Measurements from ENCODE around the gene RAB39A.
"Not testable (repeated sequence)": the region's sequence is repeated elsewhere in the genome, so short reads cannot be mapped to it uniquely, and the experiment has no call there.

RAB39A gene

DNA sequence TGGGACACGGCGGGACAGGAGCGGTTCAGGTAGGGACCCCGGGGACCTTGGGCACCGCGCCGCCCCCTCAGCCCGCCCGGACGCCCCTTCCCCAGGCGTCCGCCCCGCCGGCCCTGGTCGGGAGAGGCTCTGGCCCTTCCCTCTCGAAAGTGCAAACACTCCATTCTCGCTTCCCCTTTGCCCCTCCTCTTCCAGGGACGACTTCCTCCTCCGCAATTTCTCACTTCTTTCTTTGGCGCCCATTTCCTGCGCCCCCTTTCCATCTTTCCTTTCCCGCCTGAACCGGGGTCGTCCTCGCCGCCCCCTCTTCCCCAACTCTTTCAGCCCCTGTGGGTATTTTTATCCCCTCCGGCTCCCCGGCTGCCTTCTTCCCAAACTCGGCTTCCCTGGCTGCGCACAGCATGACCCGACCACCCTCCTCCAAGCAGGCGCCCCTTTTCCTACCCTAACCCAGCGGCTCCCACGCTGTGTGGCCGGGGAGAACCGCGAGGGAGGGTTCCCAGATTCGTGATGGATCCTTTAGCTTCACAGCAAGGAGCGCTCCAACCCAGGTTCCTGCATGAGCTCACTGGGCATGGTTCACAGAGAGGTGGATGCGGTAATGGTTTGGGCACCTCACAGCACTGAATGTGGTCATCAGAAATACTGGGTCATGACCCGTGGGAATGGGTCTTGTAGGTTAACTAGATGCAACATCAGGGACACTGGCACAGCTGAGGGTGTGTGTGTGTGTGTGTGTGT, 689 bp downstream of the RAB39A start:
- TF ChIP-seq, protein P1, sequence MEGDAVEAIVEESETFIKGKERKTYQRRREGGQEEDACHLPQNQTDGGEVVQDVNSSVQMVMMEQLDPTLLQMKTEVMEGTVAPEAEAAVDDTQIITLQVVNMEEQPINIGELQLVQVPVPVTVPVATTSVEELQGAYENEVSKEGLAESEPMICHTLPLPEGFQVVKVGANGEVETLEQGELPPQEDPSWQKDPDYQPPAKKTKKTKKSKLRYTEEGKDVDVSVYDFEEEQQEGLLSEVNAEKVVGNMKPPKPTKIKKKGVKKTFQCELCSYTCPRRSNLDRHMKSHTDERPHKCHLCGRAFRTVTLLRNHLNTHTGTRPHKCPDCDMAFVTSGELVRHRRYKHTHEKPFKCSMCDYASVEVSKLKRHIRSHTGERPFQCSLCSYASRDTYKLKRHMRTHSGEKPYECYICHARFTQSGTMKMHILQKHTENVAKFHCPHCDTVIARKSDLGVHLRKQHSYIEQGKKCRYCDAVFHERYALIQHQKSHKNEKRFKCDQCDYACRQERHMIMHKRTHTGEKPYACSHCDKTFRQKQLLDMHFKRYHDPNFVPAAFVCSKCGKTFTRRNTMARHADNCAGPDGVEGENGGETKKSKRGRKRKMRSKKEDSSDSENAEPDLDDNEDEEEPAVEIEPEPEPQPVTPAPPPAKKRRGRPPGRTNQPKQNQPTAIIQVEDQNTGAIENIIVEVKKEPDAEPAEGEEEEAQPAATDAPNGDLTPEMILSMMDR (IDR thresholded peaks at IDR 0.05; ENCODE audit: low read depth, low read length), result no peak

DNA sequence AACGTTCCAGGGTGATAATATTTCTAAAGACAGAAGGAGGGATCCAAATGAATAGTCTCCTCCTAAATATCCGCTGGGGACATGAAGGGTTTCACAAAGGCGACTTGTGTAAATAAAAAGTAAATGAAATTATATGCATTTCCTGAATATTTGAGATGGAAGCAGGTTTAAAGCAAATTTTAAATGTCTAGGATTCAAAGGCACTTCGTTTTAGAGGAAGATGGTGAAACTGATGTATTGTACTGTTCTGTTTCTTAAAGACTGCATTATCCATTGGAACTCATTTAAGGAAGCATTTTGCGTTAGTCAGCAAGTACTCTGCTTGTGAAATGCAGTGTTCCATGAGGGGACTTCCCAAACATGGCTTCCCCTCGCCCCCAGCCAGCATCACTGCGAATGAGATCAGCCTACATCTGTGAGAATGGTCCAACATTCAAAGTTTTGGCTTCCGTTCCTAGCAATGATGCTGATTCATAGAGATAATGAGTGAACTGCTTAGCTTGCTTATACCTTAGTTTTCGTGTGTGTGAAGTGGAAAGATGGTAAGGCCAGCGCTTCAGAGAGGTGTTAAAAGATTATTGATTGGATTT, 1.5 kb downstream of the RAB39A start:
- peak overlapping the region; percentile 94; the same call in 1 of the 2 replicates for H3K27ac ChIP-seq
- no peaks in the 10 kb centered on the region for H3K27me3 ChIP-seq (ENCODE audit: insufficient read depth, low read depth, severe bottlenecking)
- peaks cover 29% of the 10 kb centered on the region for H3K36me3 ChIP-seq
- H3K9me3 ChIP-seq (ENCODE audit: severe bottlenecking), result peaks cover 3% of the 10 kb centered on the region
- H3K4me3 ChIP-seq (ENCODE audit: low read depth, low read length), result peak overlapping the region; percentile 74
- no peak for DNase-seq
- TF ChIP-seq, protein P1 (IDR thresholded peaks at IDR 0.05; ENCODE audit: low read depth, low read length), result no peak

More for the DNA sequence above, 689 bp downstream of the RAB39A start:
- Histone ChIP-seq H3K36me3 (peaks cover 24% of the 10 kb centered on the region), H3K27me3 (ENCODE audit: insufficient read depth, low read depth, severe bottlenecking) (no peaks in the 10 kb centered on the region), H3K27ac (peak overlapping the region; percentile 94), H3K9me3 (ENCODE audit: severe bottlenecking) (peaks cover 3% of the 10 kb centered on the region), H3K4me3 (ENCODE audit: low read depth, low read length) (peak overlapping the region; percentile 74)
- peak; percentile 45 for DNase-seq

DNA sequence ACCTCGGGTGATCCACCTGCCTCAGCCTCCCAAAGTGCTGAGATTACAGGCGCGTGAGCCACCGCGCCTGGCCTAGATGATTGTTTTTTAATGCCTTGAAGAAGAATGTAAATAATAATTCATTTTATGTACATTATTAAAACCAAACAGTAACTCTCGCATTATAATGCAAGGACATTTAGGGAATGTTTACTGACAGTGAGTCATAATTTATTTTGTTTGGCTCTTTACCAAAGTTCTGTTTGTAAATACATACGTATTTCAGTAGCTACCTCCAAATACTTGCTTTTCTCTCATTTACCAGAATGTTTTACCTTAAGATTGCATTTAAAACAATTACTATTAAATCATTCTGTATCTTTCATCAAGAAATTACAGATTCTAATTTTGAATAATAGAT, 3.0 kb downstream of the RAB39A start:
- Histone ChIP-seq H3K9me3 (ENCODE audit: severe bottlenecking) (peaks cover 3% of the 10 kb centered on the region), H3K27ac (no peak overlapping the region), H3K27me3 (ENCODE audit: insufficient read depth, low read depth, severe bottlenecking) (no peaks in the 10 kb centered on the region), H3K4me3 (ENCODE audit: low read depth, low read length) (no peak overlapping the region), H3K36me3 (peaks cover 33% of the 10 kb centered on the region)
- no peak for DNase-seq
- TF ChIP-seq, protein P1 (IDR thresholded peaks at IDR 0.05; ENCODE audit: low read depth, low read length), result no peak

DNA sequence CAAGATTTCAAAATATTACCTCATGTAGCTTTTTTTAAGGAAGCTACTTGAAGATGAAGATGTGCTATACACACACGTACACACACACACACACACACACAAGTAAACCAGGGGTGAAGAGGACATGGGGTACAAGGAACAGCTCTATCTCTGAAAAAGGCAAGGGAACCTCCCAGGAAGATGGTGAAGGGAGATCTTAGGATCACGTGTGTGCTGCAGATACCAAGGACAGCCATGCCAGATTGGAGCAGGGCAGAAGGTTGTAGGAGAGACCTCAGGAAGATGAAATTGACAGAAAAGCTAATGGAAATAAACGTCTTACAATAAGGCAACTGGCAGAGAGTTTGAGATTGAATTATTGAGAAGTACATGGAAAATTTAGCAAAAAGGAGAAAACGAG, 19.7 kb downstream of the RAB39A start:
- Histone ChIP-seq H3K27me3 (ENCODE audit: insufficient read depth, low read depth, severe bottlenecking) (no peaks in the 10 kb centered on the region), H3K36me3 (peaks cover 22% of the 10 kb centered on the region), H3K27ac (no peak overlapping the region), H3K9me3 (ENCODE audit: severe bottlenecking) (no peaks in the 10 kb centered on the region), H3K4me3 (ENCODE audit: low read depth, low read length) (no peak overlapping the region)
- DNase-seq, result no peak
- TF ChIP-seq, protein P1 (IDR thresholded peaks at IDR 0.05; ENCODE audit: low read depth, low read length), result no peak

DNA sequence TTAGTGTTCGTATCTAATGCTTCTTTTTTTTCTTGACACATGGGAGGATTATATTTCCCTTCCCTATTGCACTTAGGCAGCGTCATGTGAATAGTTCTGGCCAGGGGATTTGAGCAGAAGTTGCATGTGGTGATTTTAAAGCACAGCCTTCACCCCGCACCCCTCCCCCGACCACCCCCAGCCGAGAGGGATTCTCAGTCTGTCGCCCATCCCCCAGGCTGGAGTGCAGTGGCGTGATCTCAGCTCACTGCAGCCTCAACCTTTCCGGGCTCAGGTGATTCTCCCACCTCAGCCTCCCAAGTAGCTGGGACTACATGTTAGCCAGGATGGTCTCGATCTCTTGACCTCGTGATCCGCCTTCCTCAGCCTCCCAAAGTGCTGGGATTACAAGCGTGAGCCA, 20.1 kb downstream of the RAB39A start:
- not testable (repeated sequence) for H3K4me3 ChIP-seq (ENCODE audit: low read depth, low read length); DNase-seq; H3K27ac ChIP-seq; H3K27me3 ChIP-seq (ENCODE audit: insufficient read depth, low read depth, severe bottlenecking); H3K9me3 ChIP-seq (ENCODE audit: severe bottlenecking)
- peaks cover 21% of the 10 kb centered on the region for H3K36me3 ChIP-seq

DNA sequence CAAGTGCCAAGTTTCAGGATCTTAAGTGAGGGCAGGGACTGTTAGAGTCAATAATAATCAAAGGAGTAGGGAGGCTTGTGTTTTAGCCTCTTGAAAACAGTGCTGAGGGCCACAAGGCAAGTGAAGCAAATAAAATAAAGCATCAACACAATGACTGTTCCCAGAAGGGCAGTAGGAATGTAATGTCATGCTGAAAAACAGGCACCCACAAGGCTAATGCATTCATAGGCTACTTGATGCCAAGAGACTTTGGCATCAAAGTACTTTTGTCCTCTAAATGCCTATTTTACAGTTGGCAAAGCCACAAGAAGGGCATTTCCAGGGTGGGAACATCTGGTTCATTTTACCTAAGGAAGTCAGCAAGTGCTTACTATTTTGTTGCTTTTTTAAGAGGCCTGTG, 22.9 kb downstream of the RAB39A start:
- H3K36me3 ChIP-seq, result peaks cover 7% of the 10 kb centered on the region; the same call in 1 of the 2 replicates
- no peaks in the 10 kb centered on the region for H3K27me3 ChIP-seq (ENCODE audit: insufficient read depth, low read depth, severe bottlenecking)
- H3K9me3 ChIP-seq (ENCODE audit: severe bottlenecking), result no peaks in the 10 kb centered on the region
- H3K4me3 ChIP-seq (ENCODE audit: low read depth, low read length), result no peak overlapping the region
- H3K27ac ChIP-seq, result no peak overlapping the region
- no peak for DNase-seq
- TF ChIP-seq, protein P1 (IDR thresholded peaks at IDR 0.05; ENCODE audit: low read depth, low read length), result no peak

All from WERI-Rb-1 (cell line).